PFSK-1 (cell line): ENCODE data around the gene DNAJB4.

ENCODE experiments used
- POLR2AphosphoS5 ChIP-seq: IDR thresholded peaks from 2 replicates; pipeline ENCODE4 v1.6.1; 2012; ENCODE audit warnings: low read depth, mild to moderate bottlenecking, control low read depth, low read length, moderate library complexity
- TAF1 ChIP-seq: IDR thresholded peaks from 2 replicates; pipeline ENCODE4 v1.6.1; 2012; ENCODE audit warnings: low read length, control low read depth, borderline replicate concordance; ENCODE audit not compliant: insufficient read depth

- TF ChIP-seq POLR2AphosphoS5 (no peak), TAF1 (no peak)
Measured at GRCh38 chr1:77986810-77987209, 17.9 kb upstream of the DNAJB4 start.
